Activated CD4-positive, alpha-beta T cell treated with anti-CD3 and anti-CD28 coated beads for 36 hours (primary cell): ENCODE measurements around the gene KRTAP4-3. TPM values are rescaled to one million over a fixed set of nuclear protein-coding genes. Genes with fewer than 3 reads are reported as not detected.

Experiments used
- total RNA-seq, 2 experiments: library from RNA; stranded (reverse); gene quantifications; one replicate each; pipeline ENCODE4 v1.2.3, GENCODE V29; 2021

The KRTAP4-3 gene
- total RNA-seq, 2 experiments from 2014 or later = not detected

Other genes with a start within 250 kb of the KRTAP4-3 start
- gene KRT23, start 230.6 kb downstream of the KRTAP4-3 start, total RNA-seq = not detected
- not detected for gene KRT39, start 201.3 kb downstream of the KRTAP4-3 start, total RNA-seq
- not detected for gene KRT40, start 183.9 kb downstream of the KRTAP4-3 start, total RNA-seq
- gene KRTAP3-3, start 174.1 kb downstream of the KRTAP4-3 start, total RNA-seq = not detected
- not detected for gene KRTAP3-2, start 168.3 kb downstream of the KRTAP4-3 start, total RNA-seq
- not detected for gene KRTAP3-1, start 159.1 kb downstream of the KRTAP4-3 start, total RNA-seq
- not detected for gene KRTAP1-5, start 141.0 kb downstream of the KRTAP4-3 start, total RNA-seq
- gene KRTAP1-4, start 138.0 kb downstream of the KRTAP4-3 start, total RNA-seq = not detected
- gene KRTAP1-3, start 133.3 kb downstream of the KRTAP4-3 start, total RNA-seq = not detected
- not detected for gene KRTAP1-1, start 126.8 kb downstream of the KRTAP4-3 start, total RNA-seq
- gene KRTAP2-1, start 120.9 kb downstream of the KRTAP4-3 start, total RNA-seq = not detected
- gene KRTAP2-2, start 113.0 kb downstream of the KRTAP4-3 start, total RNA-seq = not detected
- gene KRTAP2-3, start 108.1 kb downstream of the KRTAP4-3 start, total RNA-seq = not detected
- gene KRTAP2-4, start 102.3 kb downstream of the KRTAP4-3 start, total RNA-seq = not detected
- gene KRTAP4-7, start 84.1 kb downstream of the KRTAP4-3 start, total RNA-seq = not detected
- not detected for gene KRTAP4-8, start 70.1 kb downstream of the KRTAP4-3 start, total RNA-seq
- gene KRTAP4-16, start 66.0 kb downstream of the KRTAP4-3 start, total RNA-seq = not detected
- gene KRTAP4-9, start 62.8 kb downstream of the KRTAP4-3 start, total RNA-seq = not detected
- not detected for gene KRTAP4-11, start 49.8 kb downstream of the KRTAP4-3 start, total RNA-seq
- not detected for gene KRTAP4-12, start 44.0 kb downstream of the KRTAP4-3 start, total RNA-seq
- not detected for gene KRTAP4-6, start 27.7 kb downstream of the KRTAP4-3 start, total RNA-seq
- not detected for gene KRTAP4-5, start 18.4 kb downstream of the KRTAP4-3 start, total RNA-seq
- gene KRTAP4-4, start 7.5 kb downstream of the KRTAP4-3 start, total RNA-seq = not detected
- gene KRTAP4-2, start 10.0 kb upstream of the KRTAP4-3 start, total RNA-seq = not detected
- gene KRTAP4-1, start 16.7 kb upstream of the KRTAP4-3 start, total RNA-seq = not detected
- gene KRTAP9-1, start 21.7 kb upstream of the KRTAP4-3 start, total RNA-seq = not detected
- not detected for gene KRTAP9-2, start 58.4 kb upstream of the KRTAP4-3 start, total RNA-seq
- gene KRTAP9-3, start 64.2 kb upstream of the KRTAP4-3 start, total RNA-seq = not detected
- gene KRTAP9-8, start 69.8 kb upstream of the KRTAP4-3 start, total RNA-seq = not detected
- gene KRTAP9-4, start 81.5 kb upstream of the KRTAP4-3 start, total RNA-seq = not detected
- gene KRTAP9-9, start 87.2 kb upstream of the KRTAP4-3 start, total RNA-seq = not detected
- not detected for gene KRTAP9-6, start 97.2 kb upstream of the KRTAP4-3 start, total RNA-seq
- gene KRTAP9-7, start 107.5 kb upstream of the KRTAP4-3 start, total RNA-seq = not detected
- gene KRTAP29-1, start 134.6 kb upstream of the KRTAP4-3 start, total RNA-seq = not detected
- not detected for gene KRTAP16-1, start 141.1 kb upstream of the KRTAP4-3 start, total RNA-seq
- not detected for gene KRTAP17-1, start 147.5 kb upstream of the KRTAP4-3 start, total RNA-seq
- not detected for gene KRT33A, start 182.6 kb upstream of the KRTAP4-3 start, total RNA-seq
- not detected for gene KRT33B, start 201.6 kb upstream of the KRTAP4-3 start, total RNA-seq
- gene KRT34, start 214.1 kb upstream of the KRTAP4-3 start, total RNA-seq = not detected
- not detected for gene KRT31, start 229.4 kb upstream of the KRTAP4-3 start, total RNA-seq